SK-N-SH (cell line): ENCODE measurements around the gene METTL1. TPM values are rescaled to one million over a fixed set of nuclear protein-coding genes. Genes with fewer than 3 reads are reported as not detected.

Source experiments
- CTCF ChIA-PET: fragments of 300-600, 350-600 bp; formaldehyde crosslinking; extraction: SDS; loops from one replicate; lab custom pipeline; 2021; lab: Yijun Ruan, JAX
- POLR2A ChIA-PET: fragments of 350-600 bp; sonication (Branson Sonifier 250); formaldehyde crosslinking; extraction: SDS; loops from one replicate; lab custom pipeline; 2020; ENCODE audit warnings: antibody characterized with exemption, inconsistent platforms; lab: Yijun Ruan, JAX
- DNase-seq: peaks from one replicate; pipeline ENCODE4 v3.0.0; 2012
- H2AFZ ChIP-seq: fragments of 200-600 bp; sonication (generic); 2 replicates; pipeline ENCODE4 v1.8.1; 2016; ENCODE audit warnings: antibody characterized with exemption, mild to moderate bottlenecking, low read depth
- H3F3A ChIP-seq: fragments of 200-600 bp; sonication (generic); replicated peaks from 2 replicates; pipeline ENCODE3; 2016; ENCODE audit warnings: antibody characterized with exemption, mild to moderate bottlenecking; ENCODE audit not compliant: insufficient read depth
- H3K27ac ChIP-seq, 2 experiments: fragments of 200-500 bp in 1 of 2; fragments of 200-600 bp in 1 of 2; sonication (Bioruptor generic) in 1 of 2; sonication (generic), shearing (Covaris generic) in 1 of 2; 2 replicates each; pipeline versions ENCODE4 v1.5.1 to v1.6.1; 2014 to 2016; ENCODE audit warnings: low read depth in 2 of 2, inconsistent platforms in 1 of 2, low read length in 1 of 2, mild to moderate bottlenecking in 1 of 2, mixed read lengths in 1 of 2
- H3K27me3 ChIP-seq: fragments of 200-600 bp; sonication (generic), shearing (Covaris generic); 2 replicates; pipeline ENCODE4 v1.6.1; 2016; ENCODE audit warnings: mixed run types; ENCODE audit not compliant: insufficient read depth
- H3K36me3 ChIP-seq, 2 experiments: fragments of 200-500 bp in 1 of 2; fragments of 200-600 bp in 1 of 2; sonication (Bioruptor generic) in 1 of 2; sonication (generic) in 1 of 2; replicated peaks in 1 of 2; 2 replicates each; pipeline versions ENCODE3 to v1.5.1; 2014 to 2016; ENCODE audit warnings: low read length in 1 of 2, mild to moderate bottlenecking in 1 of 2; ENCODE audit not compliant: insufficient read depth in 2 of 2, control insufficient read depth in 1 of 2
- H3K4me1 ChIP-seq, 2 experiments: fragments of 200-500 bp in 1 of 2; fragments of 200-600 bp in 1 of 2; sonication (Bioruptor generic) in 1 of 2; sonication (generic), shearing (Covaris generic) in 1 of 2; 2 replicates each; pipeline versions ENCODE4 v1.5.1 to v1.6.1; 2014 to 2016; ENCODE audit warnings: low read depth in 1 of 2, low read length in 1 of 2, mixed run types in 1 of 2; ENCODE audit not compliant: insufficient read depth in 2 of 2, control insufficient read depth in 1 of 2
- H3K4me2 ChIP-seq: fragments of 200-600 bp; sonication (generic), shearing (Covaris generic); 2 replicates; pipeline ENCODE4 v1.6.1; 2017; ENCODE audit warnings: mixed run types
- H3K4me3 ChIP-seq, 2 experiments: fragments of 200-500 bp in 1 of 2; fragments of 200-600 bp in 1 of 2; sonication (Bioruptor generic) in 1 of 2; sonication (generic), shearing (Covaris generic) in 1 of 2; 2 replicates each; pipeline versions ENCODE4 v1.5.1 to v1.8.1; 2014 to 2016; ENCODE audit warnings: low read depth in 2 of 2, inconsistent platforms in 1 of 2, low read length in 1 of 2, mild to moderate bottlenecking in 1 of 2, mixed read lengths in 1 of 2, moderate library complexity in 1 of 2
- H3K79me2 ChIP-seq: fragments of 200-600 bp; sonication (generic); 2 replicates; pipeline ENCODE4 v1.8.1; 2017; ENCODE audit warnings: mild to moderate bottlenecking; ENCODE audit not compliant: insufficient read depth
- H3K9ac ChIP-seq: fragments of 200-600 bp; sonication (generic); 2 replicates; pipeline ENCODE4 v1.6.1; 2017; ENCODE audit warnings: mixed run types
- H3K9me2 ChIP-seq: fragments of 200-600 bp; sonication (generic); 2 replicates; pipeline ENCODE4 v1.6.1; 2017; ENCODE audit warnings: mixed run types
- H3K9me3 ChIP-seq: fragments of 200-600 bp; sonication (generic); 2 replicates; pipeline ENCODE4 v1.6.1; 2017; ENCODE audit warnings: mixed run types, mild to moderate bottlenecking, moderate library complexity
- H4K20me1 ChIP-seq: fragments of 200-600 bp; sonication (generic); 2 replicates; pipeline ENCODE4 v1.6.1; 2017; ENCODE audit warnings: mild to moderate bottlenecking, mixed run types; ENCODE audit not compliant: insufficient read depth
- CHD2 ChIP-seq: fragments of 150-350 bp; IDR thresholded peaks from 2 replicates; pipeline ENCODE4 v1.6.1; 2018; ENCODE audit warnings: low read length; ENCODE audit not compliant: partially characterized antibody
- ELF1 ChIP-seq: IDR thresholded peaks from 2 replicates; pipeline ENCODE4 v1.4.0; 2012
- EZH2phosphoT487 ChIP-seq: fragments of 200-600 bp; sonication (generic); IDR thresholded peaks from 2 replicates; pipeline ENCODE4 v1.6.1; 2017; ENCODE audit warnings: low read depth, mixed run types, mild to moderate bottlenecking, antibody characterized with exemption, moderate library complexity, borderline replicate concordance
- FOSL2 ChIP-seq: IDR thresholded peaks from 2 replicates; pipeline ENCODE4 v1.4.0; 2012; ENCODE audit warnings: low read depth, mild to moderate bottlenecking, moderate library complexity, borderline replicate concordance
- MEF2A ChIP-seq: IDR thresholded peaks from 2 replicates; pipeline ENCODE4 v1.4.0; 2012; ENCODE audit warnings: low read depth, borderline replicate concordance
- NFIC ChIP-seq: IDR thresholded peaks from 2 replicates; pipeline ENCODE4 v1.4.0; 2012; ENCODE audit warnings: borderline replicate concordance
- POLR2AphosphoS5 ChIP-seq: IDR thresholded peaks from 2 replicates; pipeline ENCODE4 v1.6.1; 2012; ENCODE audit warnings: low read depth, low read length
- SIN3A ChIP-seq: IDR thresholded peaks from 2 replicates; pipeline ENCODE4 v1.6.1; 2012; ENCODE audit warnings: low read depth, mild to moderate bottlenecking, low read length, moderate library complexity, borderline replicate concordance
- SMC3 ChIP-seq: IDR thresholded peaks from 2 replicates; pipeline ENCODE4 v1.6.1; 2012; ENCODE audit warnings: low read depth, low read length, improper control_type of control experiment
- TCF12 ChIP-seq: IDR thresholded peaks from 2 replicates; pipeline ENCODE4 v1.4.0; 2012
- YY1 ChIP-seq: IDR thresholded peaks from 2 replicates; pipeline ENCODE4 v1.4.0; 2012; ENCODE audit warnings: low read depth, mild to moderate bottlenecking
- WGBS: methylation state at CpG from one replicate; pipeline ENCODE4 v1.1.6; 2017; ENCODE audit warnings: low lambda C conversion rate; 5-methylcytosine and 5-hydroxymethylcytosine counted together
- polyA plus RNA-seq, 3 experiments: library from polyadenylated mRNA; depleted of rRNA; stranded (reverse); fragments of >200 nt; gene quantifications; 2 replicates each; pipeline ENCODE4 v1.2.3, GENCODE V29; 2012
- TF ChIP-seq, protein P1 (sequence below): IDR thresholded peaks from 2 replicates; pipeline ENCODE4 v1.4.0; 2012; ENCODE audit warnings: low read depth, borderline replicate concordance
- TF ChIP-seq, protein P2 (sequence below): IDR thresholded peaks from 2 replicates; pipeline ENCODE4; 2012
- TF ChIP-seq, protein P3 (sequence below): fragments of 200-600 bp; sonication (generic); IDR thresholded peaks from 2 replicates; pipeline ENCODE4 v1.6.1; 2017; ENCODE audit warnings: antibody characterized with exemption, mild to moderate bottlenecking, moderate library complexity
- TF ChIP-seq, protein P4 (sequence below): IDR thresholded peaks from 2 replicates; pipeline ENCODE4 v1.6.1; 2012; ENCODE audit warnings: mild to moderate bottlenecking, low read depth, low read length, moderate library complexity
- TF ChIP-seq, protein P5 (sequence below): IDR thresholded peaks from 2 replicates; pipeline ENCODE4 v1.4.0; 2012; ENCODE audit warnings: low read depth, borderline replicate concordance
- TF ChIP-seq, protein P6 (sequence below): IDR thresholded peaks from 2 replicates; pipeline ENCODE4 v1.4.0; 2012; ENCODE audit warnings: low read depth

METTL1 gene
- polyA plus RNA-seq, 1 of the 3 experiments (the other 2 are of a cell fraction) = 28.0 TPM

DNA sequence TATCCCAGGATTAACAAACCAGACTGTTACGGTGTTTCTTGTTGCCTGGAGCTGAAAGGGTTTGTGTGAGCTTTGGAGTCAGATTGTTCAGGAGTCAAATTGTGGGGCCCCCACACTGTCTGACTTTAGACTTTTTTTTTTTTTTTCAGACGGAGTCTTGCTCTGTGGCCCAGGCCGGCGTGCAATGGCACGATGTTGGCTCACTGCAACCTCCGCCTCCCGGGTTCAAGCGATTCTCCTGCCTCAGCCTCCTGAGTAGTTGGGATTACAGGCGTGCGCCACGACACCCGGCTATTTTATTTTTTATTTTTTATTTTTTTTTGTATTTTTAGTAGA is 11.5 kb upstream of the METTL1 start (continued):
- TF ChIP-seq, protein P1, sequence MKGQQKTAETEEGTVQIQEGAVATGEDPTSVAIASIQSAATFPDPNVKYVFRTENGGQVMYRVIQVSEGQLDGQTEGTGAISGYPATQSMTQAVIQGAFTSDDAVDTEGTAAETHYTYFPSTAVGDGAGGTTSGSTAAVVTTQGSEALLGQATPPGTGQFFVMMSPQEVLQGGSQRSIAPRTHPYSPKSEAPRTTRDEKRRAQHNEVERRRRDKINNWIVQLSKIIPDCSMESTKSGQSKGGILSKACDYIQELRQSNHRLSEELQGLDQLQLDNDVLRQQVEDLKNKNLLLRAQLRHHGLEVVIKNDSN = no peak
- TF ChIP-seq, protein P2, sequence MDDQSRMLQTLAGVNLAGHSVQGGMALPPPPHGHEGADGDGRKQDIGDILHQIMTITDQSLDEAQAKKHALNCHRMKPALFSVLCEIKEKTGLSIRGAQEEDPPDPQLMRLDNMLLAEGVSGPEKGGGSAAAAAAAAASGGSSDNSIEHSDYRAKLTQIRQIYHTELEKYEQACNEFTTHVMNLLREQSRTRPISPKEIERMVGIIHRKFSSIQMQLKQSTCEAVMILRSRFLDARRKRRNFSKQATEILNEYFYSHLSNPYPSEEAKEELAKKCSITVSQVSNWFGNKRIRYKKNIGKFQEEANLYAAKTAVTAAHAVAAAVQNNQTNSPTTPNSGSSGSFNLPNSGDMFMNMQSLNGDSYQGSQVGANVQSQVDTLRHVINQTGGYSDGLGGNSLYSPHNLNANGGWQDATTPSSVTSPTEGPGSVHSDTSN = no peak
- TF ChIP-seq SIN3A (no peak), TCF12 (no peak), YY1 (no peak)
- TF ChIP-seq, all 33 proteins: peak for 0

DNA sequence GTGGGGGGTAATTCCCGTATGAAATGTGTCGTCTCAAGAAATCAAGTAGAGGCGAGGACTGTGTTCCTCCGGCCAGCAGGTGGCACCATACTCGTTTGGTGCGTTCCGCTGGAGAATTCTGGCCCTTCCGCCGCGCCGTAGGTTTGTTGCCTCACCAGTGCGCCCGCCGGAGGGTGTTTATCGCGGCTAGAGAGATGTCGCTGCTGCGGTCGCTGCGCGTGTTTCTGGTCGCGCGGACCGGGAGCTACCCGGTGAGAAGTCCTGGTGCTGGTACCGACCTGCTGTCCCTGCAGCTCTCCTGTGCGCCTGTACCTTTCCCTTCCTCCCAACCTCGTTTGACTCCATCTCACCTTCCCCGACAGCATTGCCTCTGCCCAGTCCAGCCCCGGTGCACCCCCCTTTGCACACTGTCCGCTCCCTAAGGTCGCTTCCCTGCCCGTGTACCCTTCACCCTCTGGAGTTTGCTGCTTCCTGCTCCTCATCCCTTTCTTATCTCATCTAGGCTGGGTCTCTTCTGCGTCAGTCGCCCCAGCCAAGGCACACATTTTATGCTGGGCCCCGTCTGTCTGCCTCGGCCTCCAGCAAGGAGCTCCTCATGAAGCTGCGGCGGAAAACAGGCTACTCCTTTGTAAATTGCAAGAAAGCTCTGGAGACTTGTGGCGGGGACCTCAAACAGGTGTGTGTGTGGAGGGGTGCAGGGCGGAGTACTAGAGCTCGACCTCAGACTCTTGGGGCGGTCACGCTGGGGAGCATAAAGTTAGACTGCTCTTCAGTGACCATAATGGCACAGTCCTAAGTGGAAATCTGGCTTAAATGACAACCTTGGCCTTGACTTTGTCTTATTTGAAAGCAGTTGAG is 10.9 kb upstream of the METTL1 start, which contains the start of gene TSFM:
TSS of gene TSFM (plus strand) at position 180 of the 858 bp plus-strand sequence. CDS start at position 195, 15 bp downstream.
- ChIA-PET POLR2A (no interaction called here), CTCF (interaction anchor here (0.6 to 2.0 kb wide), 24 partner anchors 9 to 1360 kb away, joined by 3 to 17 read pairs (median 4); partner anchors contain the start of genes CDK4, EEF1AKMT3 and METTL1)
- WGBS = 2% methylated on average over 42 of the region's 45 CpGs
- H3K27me3 ChIP-seq = no peaks in the 10 kb centered on the region
- H2AFZ ChIP-seq = peak within 1 kb of the TSS; percentile 45; the same call in 1 of the 2 replicates
- peak within 1 kb of the TSS in 1 of 2 experiments; percentile 65; a peak in 2 of 4 replicates for H3K27ac ChIP-seq
- no peaks in the 10 kb centered on the region for H4K20me1 ChIP-seq
- H3K9ac ChIP-seq = peak within 1 kb of the TSS; percentile 74
- H3F3A ChIP-seq = peaks cover 18% of the 10 kb centered on the region
- DNase-seq = peak; percentile 85
- H3K4me1 ChIP-seq = peaks cover 0 to 5% of the 10 kb centered on the region in 2 experiments; a peak in 1 of 4 replicates
- no peaks in the 10 kb centered on the region for H3K9me2 ChIP-seq
- peaks cover 35% of the 10 kb centered on the region for H3K79me2 ChIP-seq
- peak within 1 kb of the TSS; percentile 92 for H3K4me2 ChIP-seq
- H3K4me3 ChIP-seq = peak within 1 kb of the TSS; percentile 82 to 93
- no peaks in the 10 kb centered on the region for H3K9me3 ChIP-seq
- peaks cover 24 to 35% of the 10 kb centered on the region in 2 experiments for H3K36me3 ChIP-seq
- TF ChIP-seq MEF2A = no peak
- TF ChIP-seq TCF12 = peak; percentile 40; the same call in 1 of the 2 replicates
- TF ChIP-seq POLR2AphosphoS5 = peak; percentile 92
- TF ChIP-seq SMC3 = peak; percentile 47
- TF ChIP-seq NFIC = no peak
- no peak for TF ChIP-seq EZH2phosphoT487
- TF ChIP-seq, protein P3, sequence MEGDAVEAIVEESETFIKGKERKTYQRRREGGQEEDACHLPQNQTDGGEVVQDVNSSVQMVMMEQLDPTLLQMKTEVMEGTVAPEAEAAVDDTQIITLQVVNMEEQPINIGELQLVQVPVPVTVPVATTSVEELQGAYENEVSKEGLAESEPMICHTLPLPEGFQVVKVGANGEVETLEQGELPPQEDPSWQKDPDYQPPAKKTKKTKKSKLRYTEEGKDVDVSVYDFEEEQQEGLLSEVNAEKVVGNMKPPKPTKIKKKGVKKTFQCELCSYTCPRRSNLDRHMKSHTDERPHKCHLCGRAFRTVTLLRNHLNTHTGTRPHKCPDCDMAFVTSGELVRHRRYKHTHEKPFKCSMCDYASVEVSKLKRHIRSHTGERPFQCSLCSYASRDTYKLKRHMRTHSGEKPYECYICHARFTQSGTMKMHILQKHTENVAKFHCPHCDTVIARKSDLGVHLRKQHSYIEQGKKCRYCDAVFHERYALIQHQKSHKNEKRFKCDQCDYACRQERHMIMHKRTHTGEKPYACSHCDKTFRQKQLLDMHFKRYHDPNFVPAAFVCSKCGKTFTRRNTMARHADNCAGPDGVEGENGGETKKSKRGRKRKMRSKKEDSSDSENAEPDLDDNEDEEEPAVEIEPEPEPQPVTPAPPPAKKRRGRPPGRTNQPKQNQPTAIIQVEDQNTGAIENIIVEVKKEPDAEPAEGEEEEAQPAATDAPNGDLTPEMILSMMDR = peak; percentile 95
- TF ChIP-seq, protein P4, sequence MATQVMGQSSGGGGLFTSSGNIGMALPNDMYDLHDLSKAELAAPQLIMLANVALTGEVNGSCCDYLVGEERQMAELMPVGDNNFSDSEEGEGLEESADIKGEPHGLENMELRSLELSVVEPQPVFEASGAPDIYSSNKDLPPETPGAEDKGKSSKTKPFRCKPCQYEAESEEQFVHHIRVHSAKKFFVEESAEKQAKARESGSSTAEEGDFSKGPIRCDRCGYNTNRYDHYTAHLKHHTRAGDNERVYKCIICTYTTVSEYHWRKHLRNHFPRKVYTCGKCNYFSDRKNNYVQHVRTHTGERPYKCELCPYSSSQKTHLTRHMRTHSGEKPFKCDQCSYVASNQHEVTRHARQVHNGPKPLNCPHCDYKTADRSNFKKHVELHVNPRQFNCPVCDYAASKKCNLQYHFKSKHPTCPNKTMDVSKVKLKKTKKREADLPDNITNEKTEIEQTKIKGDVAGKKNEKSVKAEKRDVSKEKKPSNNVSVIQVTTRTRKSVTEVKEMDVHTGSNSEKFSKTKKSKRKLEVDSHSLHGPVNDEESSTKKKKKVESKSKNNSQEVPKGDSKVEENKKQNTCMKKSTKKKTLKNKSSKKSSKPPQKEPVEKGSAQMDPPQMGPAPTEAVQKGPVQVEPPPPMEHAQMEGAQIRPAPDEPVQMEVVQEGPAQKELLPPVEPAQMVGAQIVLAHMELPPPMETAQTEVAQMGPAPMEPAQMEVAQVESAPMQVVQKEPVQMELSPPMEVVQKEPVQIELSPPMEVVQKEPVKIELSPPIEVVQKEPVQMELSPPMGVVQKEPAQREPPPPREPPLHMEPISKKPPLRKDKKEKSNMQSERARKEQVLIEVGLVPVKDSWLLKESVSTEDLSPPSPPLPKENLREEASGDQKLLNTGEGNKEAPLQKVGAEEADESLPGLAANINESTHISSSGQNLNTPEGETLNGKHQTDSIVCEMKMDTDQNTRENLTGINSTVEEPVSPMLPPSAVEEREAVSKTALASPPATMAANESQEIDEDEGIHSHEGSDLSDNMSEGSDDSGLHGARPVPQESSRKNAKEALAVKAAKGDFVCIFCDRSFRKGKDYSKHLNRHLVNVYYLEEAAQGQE = peak; percentile 72; the same call in 1 of the 2 replicates
- TF ChIP-seq ELF1 = peak; percentile 80; the same call in 1 of the 2 replicates
- TF ChIP-seq, protein P2 = peak; percentile 37; the same call in 1 of the 2 replicates
- TF ChIP-seq CHD2 = peak; percentile 86
- TF ChIP-seq FOSL2 = peak; percentile 2; the same call in 1 of the 2 replicates
- TF ChIP-seq, protein P5, sequence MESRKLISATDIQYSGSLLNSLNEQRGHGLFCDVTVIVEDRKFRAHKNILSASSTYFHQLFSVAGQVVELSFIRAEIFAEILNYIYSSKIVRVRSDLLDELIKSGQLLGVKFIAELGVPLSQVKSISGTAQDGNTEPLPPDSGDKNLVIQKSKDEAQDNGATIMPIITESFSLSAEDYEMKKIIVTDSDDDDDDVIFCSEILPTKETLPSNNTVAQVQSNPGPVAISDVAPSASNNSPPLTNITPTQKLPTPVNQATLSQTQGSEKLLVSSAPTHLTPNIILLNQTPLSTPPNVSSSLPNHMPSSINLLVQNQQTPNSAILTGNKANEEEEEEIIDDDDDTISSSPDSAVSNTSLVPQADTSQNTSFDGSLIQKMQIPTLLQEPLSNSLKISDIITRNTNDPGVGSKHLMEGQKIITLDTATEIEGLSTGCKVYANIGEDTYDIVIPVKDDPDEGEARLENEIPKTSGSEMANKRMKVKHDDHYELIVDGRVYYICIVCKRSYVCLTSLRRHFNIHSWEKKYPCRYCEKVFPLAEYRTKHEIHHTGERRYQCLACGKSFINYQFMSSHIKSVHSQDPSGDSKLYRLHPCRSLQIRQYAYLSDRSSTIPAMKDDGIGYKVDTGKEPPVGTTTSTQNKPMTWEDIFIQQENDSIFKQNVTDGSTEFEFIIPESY = peak; percentile 91; the same call in 1 of the 2 replicates
- peak; percentile 92 for TF ChIP-seq SIN3A
- TF ChIP-seq, protein P6, sequence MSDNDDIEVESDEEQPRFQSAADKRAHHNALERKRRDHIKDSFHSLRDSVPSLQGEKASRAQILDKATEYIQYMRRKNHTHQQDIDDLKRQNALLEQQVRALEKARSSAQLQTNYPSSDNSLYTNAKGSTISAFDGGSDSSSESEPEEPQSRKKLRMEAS = peak; percentile 88
